SK-N-SH treated with all-trans-retinoic acid at 6 μM for 48 hours (cell line): ENCODE measurements around the gene PGPEP1.

Experiments used
- ATAC-seq: fragments of 200-7000 bp; cut with Tn5 transposase; 3 replicates; pipeline ENCODE4 v1.9.1; 2020; ENCODE audit warnings: mild to moderate bottlenecking, moderate library complexity
- ARNTL ChIP-seq: fragments of 450-650 bp; formaldehyde crosslinking; IDR thresholded peaks from 2 replicates; pipeline ENCODE4 v1.5.0; 2020; ENCODE audit warnings: low read depth, mild to moderate bottlenecking, moderate library complexity, borderline replicate concordance
- BACH2 ChIP-seq: fragments of 250-450 bp; sonication (Bioruptor Pico); IDR thresholded peaks from 2 replicates; pipeline ENCODE4 v1.9.0; 2021; ENCODE audit warnings: mild to moderate bottlenecking, borderline replicate concordance
- CSRNP3 ChIP-seq: fragments of 250-450 bp; sonication (Bioruptor Pico); IDR thresholded peaks from 2 replicates; pipeline ENCODE4 v1.5.1; 2021; ENCODE audit warnings: mild to moderate bottlenecking, moderate library complexity
- GLIS3 ChIP-seq: fragments of 250-450 bp; sonication (Bioruptor Pico); IDR thresholded peaks from 2 replicates; pipeline ENCODE4 v1.5.0; 2020; ENCODE audit warnings: mild to moderate bottlenecking, moderate library complexity
- ISL1 ChIP-seq: fragments of 250-450 bp; sonication (Bioruptor Pico); IDR thresholded peaks from 2 replicates; pipeline ENCODE4 v2.1.2; 2022; ENCODE audit warnings: mild to moderate bottlenecking, moderate library complexity
- OSR1 ChIP-seq: fragments of 250-450 bp; sonication (Bioruptor Pico); IDR thresholded peaks from 2 replicates; pipeline ENCODE4 v1.8.0; 2022; ENCODE audit warnings: moderate library complexity, mild to moderate bottlenecking, inconsistent platforms
- PPARA ChIP-seq: fragments of 250-450 bp; sonication (Bioruptor Pico); IDR thresholded peaks from 2 replicates; pipeline ENCODE4 v1.5.0; 2020; ENCODE audit warnings: mild to moderate bottlenecking, borderline replicate concordance
- RARB ChIP-seq: fragments of 250-450 bp; sonication (Bioruptor Pico); IDR thresholded peaks from 2 replicates; pipeline ENCODE4 v1.8.0; 2021; ENCODE audit warnings: mild to moderate bottlenecking, moderate library complexity
- TCF4 ChIP-seq: fragments of 250-450 bp; sonication (Bioruptor Pico); IDR thresholded peaks from 2 replicates; pipeline ENCODE4 v1.8.0; 2021; ENCODE audit warnings: mild to moderate bottlenecking, moderate library complexity, borderline replicate concordance
- TOX ChIP-seq: fragments of 250-450 bp; sonication (Bioruptor Pico); IDR thresholded peaks from 2 replicates; pipeline ENCODE4 v1.8.0; 2021; ENCODE audit warnings: mild to moderate bottlenecking, moderate library complexity, borderline replicate concordance
- TSHZ2 ChIP-seq: fragments of 250-450 bp; sonication (Bioruptor Pico); IDR thresholded peaks from 2 replicates; pipeline ENCODE4 v1.5.0; 2020; ENCODE audit warnings: mild to moderate bottlenecking, moderate library complexity
- ZC3H10 ChIP-seq: fragments of 250-450 bp; sonication (Bioruptor Pico); IDR thresholded peaks from 2 replicates; pipeline ENCODE4 v1.5.1; 2021; ENCODE audit warnings: mild to moderate bottlenecking, moderate library complexity
- ZFP3 ChIP-seq: fragments of 250-450 bp; sonication (Bioruptor Pico); IDR thresholded peaks from 2 replicates; pipeline ENCODE4 v1.5.0; 2020; ENCODE audit warnings: mild to moderate bottlenecking, moderate library complexity
- ZFP30 ChIP-seq: fragments of 450-650 bp; formaldehyde crosslinking; IDR thresholded peaks from 2 replicates; pipeline ENCODE4 v1.5.0; 2022; ENCODE audit warnings: mild to moderate bottlenecking, moderate library complexity
- ZNF565 ChIP-seq: fragments of 450-650 bp; formaldehyde crosslinking; conservative IDR thresholded peaks from 2 replicates; pipeline ENCODE4 v1.5.0; 2020; ENCODE audit warnings: low read depth, mild to moderate bottlenecking, moderate library complexity
- ZNF70 ChIP-seq: fragments of 450-650 bp; formaldehyde crosslinking; IDR thresholded peaks from 2 replicates; pipeline ENCODE4 v1.5.0; 2020; ENCODE audit warnings: mild to moderate bottlenecking, moderate library complexity
- ZNF8 ChIP-seq: fragments of 450-650 bp; formaldehyde crosslinking; IDR thresholded peaks from 2 replicates; pipeline ENCODE4 v1.5.0; 2020; ENCODE audit warnings: mild to moderate bottlenecking, moderate library complexity
- TF ChIP-seq, protein P1 (sequence below): fragments of 250-450 bp; sonication (Bioruptor Pico); IDR thresholded peaks from 2 replicates; pipeline ENCODE4 v1.8.0; 2020; ENCODE audit warnings: mild to moderate bottlenecking, moderate library complexity, borderline replicate concordance

Gene PGPEP1

GRCh38 chr19:18320865-18321733 is 19.3 kb upstream of the PGPEP1 start:
- no peak for ATAC-seq
- no peak for TF ChIP-seq RARB (CRISPR knock-in tag)
- no peak for TF ChIP-seq ZFP3 (CRISPR knock-in tag)
- no peak for TF ChIP-seq OSR1 (CRISPR knock-in tag)
- TF ChIP-seq TSHZ2 = no peak
- no peak for TF ChIP-seq TCF4
- TF ChIP-seq BACH2 (CRISPR knock-in tag) = no peak
- no peak for TF ChIP-seq ZNF565
- no peak for TF ChIP-seq ARNTL (CRISPR knock-in tag)
- TF ChIP-seq ZNF8 (CRISPR knock-in tag) = no peak
- TF ChIP-seq, protein P1, sequence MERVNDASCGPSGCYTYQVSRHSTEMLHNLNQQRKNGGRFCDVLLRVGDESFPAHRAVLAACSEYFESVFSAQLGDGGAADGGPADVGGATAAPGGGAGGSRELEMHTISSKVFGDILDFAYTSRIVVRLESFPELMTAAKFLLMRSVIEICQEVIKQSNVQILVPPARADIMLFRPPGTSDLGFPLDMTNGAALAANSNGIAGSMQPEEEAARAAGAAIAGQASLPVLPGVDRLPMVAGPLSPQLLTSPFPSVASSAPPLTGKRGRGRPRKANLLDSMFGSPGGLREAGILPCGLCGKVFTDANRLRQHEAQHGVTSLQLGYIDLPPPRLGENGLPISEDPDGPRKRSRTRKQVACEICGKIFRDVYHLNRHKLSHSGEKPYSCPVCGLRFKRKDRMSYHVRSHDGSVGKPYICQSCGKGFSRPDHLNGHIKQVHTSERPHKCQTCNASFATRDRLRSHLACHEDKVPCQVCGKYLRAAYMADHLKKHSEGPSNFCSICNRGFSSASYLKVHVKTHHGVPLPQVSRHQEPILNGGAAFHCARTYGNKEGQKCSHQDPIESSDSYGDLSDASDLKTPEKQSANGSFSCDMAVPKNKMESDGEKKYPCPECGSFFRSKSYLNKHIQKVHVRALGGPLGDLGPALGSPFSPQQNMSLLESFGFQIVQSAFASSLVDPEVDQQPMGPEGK (CRISPR knock-in tag) = no peak
- no peak for TF ChIP-seq ZFP30 (CRISPR knock-in tag)
- no peak for TF ChIP-seq ISL1
- TF ChIP-seq CSRNP3 = no peak

DNA sequence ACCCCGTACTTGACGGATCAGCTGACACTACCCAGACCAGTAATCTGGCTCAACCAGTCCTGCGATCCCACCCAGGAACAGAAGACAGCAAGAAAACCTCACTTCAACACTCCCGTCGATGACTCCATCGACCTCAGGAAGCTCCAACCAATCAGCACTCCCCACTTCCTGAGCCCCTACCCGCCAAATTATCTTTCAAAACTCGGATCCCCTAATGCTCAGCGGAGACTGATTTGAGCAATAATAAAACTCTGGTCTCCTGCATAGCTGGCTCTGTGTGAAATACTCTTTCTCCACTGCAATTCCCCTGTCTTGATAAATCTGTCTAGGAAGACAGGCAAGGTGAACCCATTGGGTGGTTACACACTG is 18.7 kb upstream of the PGPEP1 start:
- TF ChIP-seq ISL1 (no peak), ZFP3 (CRISPR knock-in tag) (no peak), GLIS3 (CRISPR knock-in tag) (no peak), BACH2 (CRISPR knock-in tag) (no peak)
- no peak for ATAC-seq

DNA sequence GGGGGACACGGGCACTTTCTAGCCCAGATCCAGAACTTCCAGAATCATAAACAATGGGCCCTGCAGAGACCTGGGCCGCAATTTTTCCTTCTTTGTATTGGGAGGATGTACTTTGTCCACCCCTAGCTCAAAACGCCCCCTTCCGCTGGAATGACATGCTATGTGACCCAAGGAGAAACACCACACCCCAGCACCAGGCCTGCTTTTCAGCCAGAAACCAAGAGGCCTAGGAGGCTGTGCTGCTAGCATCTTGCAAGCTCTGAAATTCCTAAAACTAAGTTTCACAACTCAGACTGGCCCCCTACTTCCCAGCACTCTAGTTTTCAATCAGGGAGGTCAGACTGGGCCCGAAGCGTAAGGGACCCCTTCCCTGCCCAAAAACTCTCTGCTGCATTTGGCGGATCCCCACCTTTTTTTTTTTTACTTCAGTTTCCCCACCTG is 18.1 kb upstream of the PGPEP1 start:
- ATAC-seq = peak; percentile 53
- no peak for TF ChIP-seq ZC3H10
- TF ChIP-seq, protein P1 (CRISPR knock-in tag) = no peak
- TF ChIP-seq RARB (CRISPR knock-in tag) = no peak
- TF ChIP-seq PPARA (CRISPR knock-in tag) = no peak
- TF ChIP-seq CSRNP3 = no peak
- TF ChIP-seq ZNF70 = no peak
- no peak for TF ChIP-seq ZNF8 (CRISPR knock-in tag)
- no peak for TF ChIP-seq TOX (CRISPR knock-in tag)
